ENCODE data around the gene PLXNB2. TPM values are rescaled to one million over a fixed set of nuclear protein-coding genes. Genes with fewer than 3 reads are reported as not detected.

PLXNB2 gene
- polyA plus RNA-seq, 1 of the 3 experiments (the other 2 are of a cell fraction) = 108 TPM

DNA sequence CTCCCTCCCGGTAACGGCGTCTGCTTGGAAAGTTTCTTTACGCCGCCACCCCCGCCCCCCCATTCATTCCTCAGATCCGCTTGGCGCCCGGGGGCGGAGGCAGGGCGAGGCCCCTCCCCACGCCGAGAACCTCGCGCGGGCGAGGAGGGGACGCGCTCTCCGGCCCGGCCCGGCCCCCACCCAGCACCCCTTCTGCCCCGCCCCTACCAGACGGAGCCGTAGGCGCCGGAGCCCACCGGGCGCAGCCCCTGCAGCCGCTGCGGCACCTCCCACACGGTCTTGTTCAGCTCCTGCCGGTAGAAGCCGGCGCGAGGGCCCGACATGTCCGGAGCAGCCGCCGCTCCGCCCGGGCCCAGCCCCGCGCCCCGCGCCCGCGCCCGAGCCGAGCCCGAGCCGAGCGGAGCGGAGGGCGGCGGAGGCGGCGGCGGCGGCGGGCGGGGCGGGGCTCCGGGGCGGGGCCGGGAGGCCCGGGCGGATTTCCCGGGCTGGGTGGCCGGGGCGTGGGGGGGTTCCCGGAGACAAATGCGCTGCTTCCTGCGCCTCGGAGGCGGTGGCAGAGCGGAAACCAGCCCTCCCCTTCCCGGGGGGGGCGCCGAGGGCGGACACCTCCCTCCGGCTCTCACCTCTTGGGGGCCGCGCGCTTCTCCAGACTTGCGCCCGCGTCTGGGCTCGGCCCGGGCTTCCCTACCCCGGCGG is 37.3 kb downstream of the PLXNB2 start, which contains the start of gene MAPK11 (continued):
- TF ChIP-seq, protein P1, sequence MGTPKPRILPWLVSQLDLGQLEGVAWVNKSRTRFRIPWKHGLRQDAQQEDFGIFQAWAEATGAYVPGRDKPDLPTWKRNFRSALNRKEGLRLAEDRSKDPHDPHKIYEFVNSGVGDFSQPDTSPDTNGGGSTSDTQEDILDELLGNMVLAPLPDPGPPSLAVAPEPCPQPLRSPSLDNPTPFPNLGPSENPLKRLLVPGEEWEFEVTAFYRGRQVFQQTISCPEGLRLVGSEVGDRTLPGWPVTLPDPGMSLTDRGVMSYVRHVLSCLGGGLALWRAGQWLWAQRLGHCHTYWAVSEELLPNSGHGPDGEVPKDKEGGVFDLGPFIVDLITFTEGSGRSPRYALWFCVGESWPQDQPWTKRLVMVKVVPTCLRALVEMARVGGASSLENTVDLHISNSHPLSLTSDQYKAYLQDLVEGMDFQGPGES (IDR thresholded peaks at IDR 0.05; ENCODE audit: low read depth, low read length) = no peak
- TF ChIP-seq RXRA (IDR thresholded peaks at IDR 0.05; ENCODE audit: borderline replicate concordance, low read depth) = no peak

DNA sequence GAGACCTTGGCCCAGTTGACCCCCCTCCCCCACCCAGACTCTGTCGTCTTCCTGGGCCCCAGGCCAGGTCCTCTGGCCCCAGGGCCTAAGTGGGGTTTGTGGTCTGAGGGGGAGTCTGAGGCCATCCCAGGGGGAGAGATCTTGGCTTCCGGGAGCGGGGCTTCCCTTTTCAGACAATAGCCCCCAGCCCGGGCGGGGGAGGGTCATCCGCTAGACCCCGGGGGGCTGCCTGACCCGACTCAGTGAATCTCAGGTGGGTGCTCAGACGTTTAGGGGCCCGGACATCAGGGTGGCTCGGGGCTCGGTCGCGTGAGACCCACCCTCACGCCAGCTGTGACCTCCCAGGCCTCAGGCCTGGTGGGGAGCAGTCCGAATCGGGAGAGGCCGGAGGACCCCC is 37.9 kb downstream of the PLXNB2 start:
- WGBS (ENCODE audit: low lambda C conversion rate) = no CpG with 5 or more reads among the region's 18 CpGs
- Histone ChIP-seq H3K36me3 (replicated peaks in 1 of 2; ENCODE audit: control insufficient read depth in 1 of 2, insufficient read depth in 2 of 2, low read length in 1 of 2) (peaks cover 0 to 14% of the 10 kb centered on the region in 2 experiments), H3K27me3 (ENCODE audit: insufficient read depth) (no peaks in the 10 kb centered on the region), H3K4me2 (peak overlapping the region; percentile 92), H3K9me3 (no peaks in the 10 kb centered on the region), H3K4me1 (ENCODE audit: control insufficient read depth in 1 of 2, insufficient read depth in 2 of 2, low read depth in 1 of 2, low read length in 1 of 2) (peaks cover 7 to 23% of the 10 kb centered on the region in 2 experiments; a peak in 2 of 4 replicates), H4K20me1 (ENCODE audit: insufficient read depth) (peaks cover 15% of the 10 kb centered on the region; the same call in 1 of the 2 replicates), H3K79me2 (ENCODE audit: insufficient read depth) (no peaks in the 10 kb centered on the region), H3K9me2 (no peaks in the 10 kb centered on the region), H3F3A (replicated peaks; ENCODE audit: insufficient read depth) (peaks cover 25% of the 10 kb centered on the region), H3K4me3 (ENCODE audit: low read depth in 2 of 2, low read length in 1 of 2) (peak overlapping the region; percentile 60 to 73), H3K9ac (peak overlapping the region; percentile 70), H2AFZ (ENCODE audit: low read depth) (no peak overlapping the region), H3K27ac (ENCODE audit: low read depth in 2 of 2, low read length in 1 of 2) (peak overlapping the region in 1 of 2 experiments; percentile 85; a peak in 2 of 4 replicates)
- TF ChIP-seq, protein P1 (IDR thresholded peaks at IDR 0.05; ENCODE audit: low read depth, low read length) = no peak
- TF ChIP-seq JUND (IDR thresholded peaks at IDR 0.05) = no peak
- no peak for TF ChIP-seq RCOR1 (IDR thresholded peaks at IDR 0.05; ENCODE audit: low read length)
- no peak for TF ChIP-seq RAD21 (IDR thresholded peaks at IDR 0.05; ENCODE audit: low read length)
- TF ChIP-seq FOXJ3 (CRISPR knock-in tag; IDR thresholded peaks at IDR 0.05) = no peak
- TF ChIP-seq FOSL2 (IDR thresholded peaks at IDR 0.05; ENCODE audit: borderline replicate concordance, low read depth) = no peak
- TF ChIP-seq NFIC (IDR thresholded peaks at IDR 0.05; ENCODE audit: borderline replicate concordance) = no peak
- TF ChIP-seq, protein P2, sequence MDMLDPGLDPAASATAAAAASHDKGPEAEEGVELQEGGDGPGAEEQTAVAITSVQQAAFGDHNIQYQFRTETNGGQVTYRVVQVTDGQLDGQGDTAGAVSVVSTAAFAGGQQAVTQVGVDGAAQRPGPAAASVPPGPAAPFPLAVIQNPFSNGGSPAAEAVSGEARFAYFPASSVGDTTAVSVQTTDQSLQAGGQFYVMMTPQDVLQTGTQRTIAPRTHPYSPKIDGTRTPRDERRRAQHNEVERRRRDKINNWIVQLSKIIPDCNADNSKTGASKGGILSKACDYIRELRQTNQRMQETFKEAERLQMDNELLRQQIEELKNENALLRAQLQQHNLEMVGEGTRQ (IDR thresholded peaks at IDR 0.05; ENCODE audit: borderline replicate concordance, low read depth, low read length) = no peak
- no peak for TF ChIP-seq TAF1 (IDR thresholded peaks at IDR 0.05; ENCODE audit: borderline replicate concordance, low read depth, low read length)
- ChIA-PET CTCF (interaction anchor here (11.4 kb wide), 1 partner anchor 18 kb away, joined by 72 read pairs; the partner anchor contains the start of gene HDAC10), POLR2A (interaction anchor here (1.0 kb wide), 1 partner anchor 18 kb away, joined by 4 read pairs; the partner anchor contains the start of gene HDAC10)
- peak; percentile 68 for DNase-seq

Data from SK-N-SH (cell line).